ENCODE data around the gene ARMH4.

ARMH4 gene

GRCh38 chr14:58109744-58110143 is 42.3 kb downstream of the ARMH4 start:
- TF ChIP-seq ZFX (IDR thresholded peaks at IDR 0.05; ENCODE audit: borderline replicate concordance) (no peak), CTCF (IDR thresholded peaks at IDR 0.05) (no peak)
- no peak overlapping the region for H3K27ac ChIP-seq

- H3K27ac ChIP-seq: no peak overlapping the region
- TF ChIP-seq ZFX (IDR thresholded peaks at IDR 0.05; ENCODE audit: borderline replicate concordance) (no peak), CTCF (IDR thresholded peaks at IDR 0.05) (no peak)
These were observed 43.3 kb downstream of the ARMH4 start for GRCh38 chr14:58108717-58109116.

- no peak overlapping the region for H3K27ac ChIP-seq
- no peak for TF ChIP-seq ZFX (IDR thresholded peaks at IDR 0.05; ENCODE audit: borderline replicate concordance)
- peak; percentile 88 for TF ChIP-seq CTCF (IDR thresholded peaks at IDR 0.05)
These were observed 44.0 kb downstream of the ARMH4 start for GRCh38 chr14:58107947-58108552.

GRCh38 chr14:58107041-58107440 is 45.0 kb downstream of the ARMH4 start:
- H3K27ac ChIP-seq: no peak overlapping the region
- TF ChIP-seq CTCF (IDR thresholded peaks at IDR 0.05) (no peak), ZFX (IDR thresholded peaks at IDR 0.05; ENCODE audit: borderline replicate concordance) (no peak)

- no peak overlapping the region for H3K27ac ChIP-seq
- no peak for TF ChIP-seq ZFX (IDR thresholded peaks at IDR 0.05; ENCODE audit: borderline replicate concordance)
- TF ChIP-seq CTCF (IDR thresholded peaks at IDR 0.05): no peak
These were observed 45.6 kb downstream of the ARMH4 start for GRCh38 chr14:58106446-58106845.

- TF ChIP-seq CTCF (IDR thresholded peaks at IDR 0.05) (no peak), ZFX (IDR thresholded peaks at IDR 0.05; ENCODE audit: borderline replicate concordance) (no peak)
- H3K27ac ChIP-seq: no peak overlapping the region
These were observed 47.2 kb downstream of the ARMH4 start for GRCh38 chr14:58104808-58105207.

- H3K27ac ChIP-seq: no peak overlapping the region
- TF ChIP-seq ZFX (IDR thresholded peaks at IDR 0.05; ENCODE audit: borderline replicate concordance) (no peak), CTCF (IDR thresholded peaks at IDR 0.05) (no peak)
These were observed 51.2 kb downstream of the ARMH4 start for GRCh38 chr14:58100735-58101368.

All from 22Rv1 (cell line).